ENCODE measurements around the gene ZNF737. TPM values are rescaled to one million over a fixed set of nuclear protein-coding genes. Genes with fewer than 3 reads are reported as not detected.

Gene ZNF737
- total RNA-seq, 2 donors from 2014 or later: 16.8 to 26.7 TPM

GRCh38 chr19:20503476-20503875 is 62.1 kb downstream of the ZNF737 start:
- peak overlapping the region in 1 of 4 donors; percentile 26 for H3K27ac ChIP-seq
- DNase-seq (peak in 3 of 4 donors; percentile 6 to 59 (median 21)), ATAC-seq (no peak)
- WGBS, 2 donors: 40 to 65% methylated on average over 1 of the region's 1 CpG
- intact Hi-C loops (cut with DNase I): no loop called here
- H3K36me3 ChIP-seq (replicated peaks in 1 of 2; ENCODE audit: insufficient read depth in 1 of 2, low read depth in 2 of 2): no peaks in the 10 kb centered on the region
- H3K9me3 ChIP-seq: no peaks in the 10 kb centered on the region
- H3K4me1 ChIP-seq: no peaks in the 10 kb centered on the region
- TF ChIP-seq CTCF (IDR thresholded peaks at IDR 0.05) (no peak), POLR2A (IDR thresholded peaks at IDR 0.05) (no peak)
- H3K27me3 ChIP-seq: no peaks in the 10 kb centered on the region
- H3K4me3 ChIP-seq: no peak overlapping the region

Other genes starting within 250 kb of the ZNF737 start
- gene ZNF626, start 95.8 kb upstream of the ZNF737 start, total RNA-seq: 10 to 100 TPM in 1 of 2 donors, 1 to 10 TPM in 1; 4.0 to 11.4 TPM
- gene ZNF66, start 210.5 kb upstream of the ZNF737 start, total RNA-seq: 10 to 100 TPM in 1 of 2 donors, 1 to 10 TPM in 1; 7.8 to 14.5 TPM

Measured in body of pancreas (tissue), 4 donors.